HG03103 (cell line): Measurements from ENCODE around the gene RBM48.
"Not testable (repeated sequence)": the region's sequence is repeated elsewhere in the genome, so short reads cannot be mapped to it uniquely, and the experiment has no call there.

Experiments
- ATAC-seq: cut with Tn5 transposase; IDR thresholded peaks from one replicate; pipeline ENCODE4 v1.9.1; 2021; ENCODE audit warnings: low read depth; ENCODE audit not compliant: unreplicated experiment

RBM48 gene

DNA sequence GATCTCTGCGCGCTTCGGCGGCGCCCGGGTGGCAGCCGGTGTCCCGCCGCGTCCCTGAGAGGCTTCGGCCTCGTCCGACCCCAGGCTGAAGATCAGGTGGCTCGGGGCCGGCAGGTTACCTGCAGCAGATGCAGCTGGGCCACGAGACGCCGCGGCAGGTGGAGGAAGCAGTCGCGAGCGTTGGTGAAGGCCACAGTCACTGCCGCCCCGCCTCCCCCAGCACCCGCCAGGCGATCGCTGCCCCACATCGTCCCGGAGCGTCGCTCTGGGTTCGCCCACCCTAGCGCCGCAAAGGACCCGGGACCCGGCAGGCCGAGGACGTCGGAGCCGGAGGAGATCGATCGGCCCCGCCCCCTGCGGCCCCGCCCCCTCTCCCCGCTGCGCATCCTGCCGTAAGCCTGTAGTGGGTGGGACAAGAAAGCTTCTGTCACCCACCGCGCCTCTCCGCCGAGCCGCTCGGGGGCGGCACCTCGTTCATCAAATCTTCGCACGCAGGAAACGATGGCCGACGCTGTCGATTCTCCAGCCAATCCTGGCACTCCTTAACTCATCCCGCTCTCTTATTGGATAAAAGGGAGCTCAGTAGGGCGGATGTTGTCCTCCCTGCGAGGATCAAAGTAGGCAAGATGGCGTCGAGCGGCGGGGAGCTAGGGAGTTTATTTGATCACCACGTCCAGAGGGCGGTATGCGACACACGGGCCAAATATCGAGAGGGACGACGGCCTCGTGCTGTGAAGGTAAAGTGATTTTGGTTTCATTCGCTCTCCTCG is at the start of gene RBM48, which contains the start of gene PEX1:
TSS of gene RBM48 (plus strand) at position 608 of the 770 bp plus-strand sequence. CDS start at position 627, 19 bp downstream.
TSS of gene PEX1 (minus strand) at position 333 of the 770 bp plus-strand sequence. CDS start at position 248, 85 bp downstream.
- peak; percentile 93 for ATAC-seq

DNA sequence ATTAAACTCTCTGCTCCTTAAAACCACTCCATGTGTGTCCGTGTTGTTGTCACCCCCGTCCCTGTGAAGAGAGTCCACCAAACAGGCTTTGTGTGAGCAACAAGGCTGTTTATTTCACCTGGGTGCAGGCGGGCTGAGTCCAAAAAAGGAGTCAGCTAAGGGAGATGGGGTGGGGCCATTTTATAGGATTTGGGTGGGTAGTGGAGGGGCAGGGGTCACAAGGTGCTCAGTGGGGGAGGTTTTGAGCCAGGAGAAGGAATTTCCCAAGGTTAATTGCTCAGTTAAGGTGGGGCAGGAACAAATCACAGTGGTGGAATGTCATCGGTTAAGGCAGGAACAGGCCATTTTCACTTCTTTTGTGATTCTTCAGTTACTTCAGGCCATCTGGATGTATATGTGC is 49.4 kb upstream of the RBM48 start:
- not testable (repeated sequence) for ATAC-seq

DNA sequence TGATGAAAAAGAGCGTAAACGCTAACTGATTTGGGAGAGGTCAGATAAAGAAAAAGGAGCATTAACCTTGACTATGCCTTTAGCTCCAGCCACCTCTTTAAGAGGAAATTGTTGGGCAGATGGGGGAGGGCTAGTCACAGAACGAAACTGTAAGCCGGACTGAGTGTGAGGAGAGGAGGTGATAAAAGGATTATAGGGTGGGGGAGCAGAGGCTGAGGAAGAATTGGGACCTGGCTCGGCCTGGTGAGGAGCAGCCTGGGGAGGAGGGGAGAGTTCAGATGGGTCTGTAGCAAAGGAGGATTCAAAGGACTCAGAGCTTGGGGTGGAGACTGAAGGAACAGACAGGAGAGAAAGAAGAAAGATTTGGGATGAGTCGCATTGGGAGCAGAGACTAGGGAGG is 45.0 kb upstream of the RBM48 start:
- not testable (repeated sequence) for ATAC-seq

DNA sequence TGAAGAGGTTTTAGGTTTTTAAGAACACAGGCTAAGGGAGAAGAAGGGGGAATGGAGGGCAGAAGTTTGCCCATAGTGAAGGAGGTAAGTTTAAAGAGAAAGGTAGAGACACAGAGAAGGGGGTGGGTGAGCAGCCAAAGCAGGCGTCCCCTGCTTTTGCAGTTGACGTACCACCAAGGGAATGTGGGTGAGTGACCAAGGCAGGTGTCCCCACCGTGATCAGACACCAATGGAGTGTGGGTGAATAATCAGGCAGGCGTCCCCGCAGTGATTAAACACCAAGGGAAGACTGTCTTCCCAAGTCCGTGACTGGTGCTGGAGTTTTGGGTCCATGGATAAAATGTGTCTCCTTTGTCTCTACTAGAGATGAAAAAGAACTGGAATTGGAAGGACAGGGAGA is 44.4 kb upstream of the RBM48 start:
- ATAC-seq: not testable (repeated sequence)

DNA sequence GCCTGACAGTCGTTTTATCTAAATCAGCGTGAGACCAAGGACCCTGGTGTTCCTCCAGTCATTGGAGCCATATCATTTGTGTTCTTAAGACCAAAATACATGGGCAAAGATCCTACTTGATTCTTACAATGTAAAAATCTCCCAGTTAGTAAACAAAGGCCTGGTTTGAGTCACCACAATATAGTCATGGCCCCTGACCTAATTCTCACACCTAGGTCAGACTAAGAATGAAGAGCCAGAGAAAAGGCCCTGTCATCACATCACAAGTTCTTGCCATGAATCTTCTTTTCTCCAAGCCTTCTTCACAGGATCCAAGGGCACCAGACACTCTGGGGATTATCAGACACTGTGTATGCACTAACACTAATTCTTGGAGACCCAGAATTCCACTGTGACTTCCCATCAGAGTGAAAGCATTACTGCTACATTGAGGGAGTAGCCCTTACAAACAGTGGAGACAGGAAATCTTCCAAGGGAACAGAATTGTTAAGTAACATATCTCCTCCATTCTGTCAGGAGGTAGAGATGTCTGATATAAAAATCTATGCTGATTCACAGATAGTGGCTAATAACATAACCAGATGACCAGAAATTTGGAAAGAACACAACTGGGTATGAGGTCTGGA is 43.2 kb upstream of the RBM48 start:
- ATAC-seq: no peak

DNA sequence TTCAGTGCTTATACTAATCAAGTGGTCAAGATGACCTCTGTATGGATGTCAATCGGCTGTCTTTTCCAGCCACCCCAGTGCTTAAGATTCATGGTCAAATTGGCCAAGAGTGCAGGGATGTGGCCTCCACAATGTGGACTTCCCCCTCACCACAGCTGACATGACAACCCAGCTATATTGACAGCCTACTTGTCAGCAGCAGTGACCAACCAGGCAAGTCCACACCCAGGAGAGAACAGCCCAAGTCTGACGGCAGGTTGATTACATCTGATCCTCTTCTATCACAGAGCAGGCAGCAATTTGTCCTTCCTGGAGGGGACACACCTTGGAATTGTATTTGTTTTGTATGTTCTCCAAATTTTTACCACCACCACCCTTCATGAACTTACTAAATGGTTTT is 42.6 kb upstream of the RBM48 start:
- no peak for ATAC-seq

DNA sequence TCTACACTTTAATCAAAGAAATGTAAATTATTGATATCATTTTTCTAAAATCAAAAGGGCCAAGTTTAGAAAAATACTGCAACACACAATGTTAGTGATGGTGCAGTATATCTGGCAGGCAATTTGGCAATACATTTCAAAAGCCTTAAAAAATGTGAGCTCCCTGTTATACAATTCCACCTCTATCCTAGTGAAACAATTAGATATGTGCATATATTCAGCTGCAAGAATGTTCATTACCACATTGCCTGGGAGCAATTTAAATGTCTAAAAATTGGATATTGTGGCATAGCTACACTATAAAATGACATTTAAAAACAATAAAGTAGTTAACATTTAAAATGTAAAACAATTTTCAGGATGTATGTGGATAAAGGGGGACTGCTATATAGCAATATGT is 40.8 kb upstream of the RBM48 start:
- no peak for ATAC-seq

DNA sequence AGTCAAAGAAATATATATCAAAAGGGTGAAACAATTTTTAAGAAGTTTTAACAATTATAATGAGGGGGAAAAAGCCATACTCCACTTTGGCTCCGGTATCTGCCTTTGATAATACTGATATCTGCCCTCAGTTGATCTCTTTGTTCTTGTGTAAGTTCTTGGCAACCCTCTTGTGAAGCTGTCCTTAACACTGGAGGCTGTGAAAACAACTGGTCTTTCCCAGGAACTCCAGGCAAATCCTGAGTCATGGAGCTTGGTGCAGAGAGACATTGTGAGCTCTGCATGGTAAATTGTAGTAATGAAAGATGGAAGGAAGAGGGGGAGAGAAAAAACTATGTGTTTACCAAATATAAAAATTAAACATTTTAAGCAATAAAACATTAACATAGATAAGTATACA is 39.0 kb upstream of the RBM48 start:
- ATAC-seq: no peak

DNA sequence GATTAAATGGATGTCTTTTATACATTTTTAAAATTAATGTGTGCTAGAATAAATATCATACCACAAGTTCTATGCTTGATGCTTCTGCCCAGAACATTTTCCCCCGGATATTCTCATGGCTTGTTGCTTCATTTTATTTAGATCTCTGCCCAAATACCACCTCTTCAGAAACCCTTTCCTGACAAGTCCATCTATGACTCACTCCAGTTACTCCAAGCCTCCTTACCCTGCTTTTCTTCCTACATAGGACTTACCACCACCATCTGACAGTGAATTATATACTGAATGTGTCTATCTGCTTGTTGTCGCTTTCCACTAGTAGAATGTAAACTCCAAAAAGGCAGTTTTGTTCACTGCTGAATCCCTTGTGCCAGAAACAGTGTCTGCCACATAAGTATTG is 31.7 kb upstream of the RBM48 start:
- no peak for ATAC-seq

DNA sequence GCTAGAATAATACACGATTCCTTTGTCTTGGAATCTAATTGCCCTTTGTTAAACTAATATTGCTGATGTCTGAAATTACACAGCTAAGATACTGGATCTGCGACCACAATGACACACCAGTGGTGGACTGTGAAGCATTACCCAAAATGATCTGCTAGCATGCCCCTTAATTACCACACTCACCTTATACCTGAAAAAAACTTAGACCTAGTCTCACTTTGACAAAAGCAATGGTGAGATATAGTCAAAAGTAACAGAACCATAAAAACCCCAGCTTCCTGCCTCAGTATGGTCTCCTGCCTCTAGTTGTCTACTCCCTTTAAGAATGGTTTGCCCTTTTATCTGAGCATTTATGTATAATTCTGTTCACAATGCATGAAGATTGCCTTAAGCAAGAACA is 30.0 kb upstream of the RBM48 start:
- ATAC-seq: no peak

DNA sequence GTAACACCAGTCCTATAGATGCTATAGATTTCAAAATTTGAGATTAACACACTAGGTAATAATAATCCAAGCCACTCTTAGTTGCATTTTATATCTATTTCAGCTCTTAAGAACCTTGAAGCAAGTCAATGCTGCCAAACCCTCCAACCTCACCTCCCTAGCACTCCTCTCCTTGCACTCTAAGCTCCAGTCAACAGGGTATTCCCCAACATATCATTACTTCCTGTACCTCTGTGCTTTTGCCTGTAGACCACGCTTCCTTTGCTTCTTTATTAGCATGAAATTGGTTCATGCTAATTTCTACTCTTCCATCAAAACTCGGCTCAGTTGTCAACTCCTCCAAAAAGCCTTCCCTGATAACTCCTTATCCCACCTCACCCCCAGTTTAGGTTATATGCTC is 24.8 kb upstream of the RBM48 start:
- ATAC-seq: no peak

DNA sequence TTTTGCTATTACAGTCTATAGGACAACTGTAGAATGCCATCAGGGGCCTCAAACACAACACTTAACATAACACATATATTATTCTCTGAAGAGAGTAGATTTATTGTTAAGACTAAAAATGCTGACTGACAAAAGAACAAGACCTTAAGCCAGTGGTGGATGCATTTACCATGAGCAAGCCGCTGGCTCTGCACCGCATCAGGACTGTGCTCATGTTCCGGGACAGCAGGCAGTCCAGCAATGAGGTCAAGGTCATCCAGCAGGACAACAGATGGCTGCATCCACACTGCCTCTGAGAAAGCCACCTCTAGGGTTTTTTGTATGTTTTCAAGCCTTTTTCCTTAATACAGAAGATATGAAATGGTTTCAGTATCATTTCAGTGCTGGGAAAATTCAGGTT is 24.0 kb upstream of the RBM48 start:
- ATAC-seq: no peak

DNA sequence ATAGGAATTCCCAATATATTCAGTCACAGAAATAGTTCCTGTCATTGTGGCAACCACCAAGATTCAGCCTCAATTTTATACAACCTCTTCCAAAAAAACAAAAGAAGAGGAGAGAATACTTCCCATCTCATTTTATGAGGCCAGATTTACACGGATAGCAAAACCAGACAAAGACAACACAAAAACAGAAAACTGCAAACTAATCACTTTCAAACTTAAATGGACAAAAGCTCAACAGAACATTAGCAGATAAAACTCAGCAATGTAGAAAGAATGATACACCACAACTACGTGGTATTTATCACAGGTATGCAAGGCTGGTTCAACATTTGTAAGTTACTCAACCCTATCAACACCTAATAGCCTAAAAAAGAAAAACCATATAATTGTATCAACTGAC is 22.2 kb upstream of the RBM48 start:
- ATAC-seq: no peak

DNA sequence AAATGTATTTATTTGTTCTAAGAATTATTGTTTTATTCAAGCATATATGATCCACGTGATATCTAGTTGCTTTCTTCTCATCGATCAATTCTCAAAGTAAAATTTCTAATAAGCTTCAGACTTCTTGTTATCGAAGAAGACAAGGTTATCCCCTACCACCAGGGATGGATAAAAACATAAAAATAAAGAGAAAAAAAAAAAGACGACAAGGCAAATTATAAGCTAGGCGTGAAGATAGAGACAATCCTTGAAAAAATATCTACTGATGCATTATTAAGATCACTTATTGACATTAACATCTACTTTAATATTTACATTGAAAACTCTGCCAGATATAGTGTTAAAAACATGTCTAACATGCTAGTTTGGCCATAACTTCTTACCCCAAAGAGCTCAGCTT is 19.6 kb upstream of the RBM48 start:
- no peak for ATAC-seq

DNA sequence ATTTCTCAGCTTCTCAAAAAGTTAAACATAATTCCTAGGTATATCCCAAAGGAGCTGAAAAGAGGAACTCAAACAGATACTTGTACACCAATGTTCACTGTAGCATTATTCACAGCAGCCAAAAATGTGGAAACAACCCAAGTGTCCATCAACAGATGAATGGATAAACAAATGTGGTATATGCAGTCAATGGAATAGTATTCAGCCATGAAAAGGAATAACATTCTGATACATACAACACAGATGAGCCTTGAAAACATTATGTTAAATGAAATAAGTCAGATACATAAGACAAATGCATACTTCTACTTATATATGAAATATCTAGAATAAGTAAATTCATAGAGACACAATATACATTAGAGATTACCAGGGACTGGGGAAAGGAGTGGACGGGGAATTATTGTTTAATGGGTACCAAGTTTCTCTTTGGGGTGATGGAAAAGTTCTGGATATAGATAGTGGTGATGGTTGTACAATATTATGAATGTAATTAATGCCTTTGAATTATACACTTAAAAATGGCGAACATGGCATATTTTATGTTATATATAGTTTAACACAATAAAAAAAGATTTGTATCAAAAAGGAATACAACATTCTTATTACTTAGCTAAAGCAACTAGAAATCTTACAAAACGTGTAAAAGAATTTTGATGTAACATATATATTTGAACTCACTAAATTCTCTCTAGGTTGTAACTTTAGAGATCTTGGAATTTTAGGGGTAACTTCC is 15.3 kb upstream of the RBM48 start:
- ATAC-seq: no peak

DNA sequence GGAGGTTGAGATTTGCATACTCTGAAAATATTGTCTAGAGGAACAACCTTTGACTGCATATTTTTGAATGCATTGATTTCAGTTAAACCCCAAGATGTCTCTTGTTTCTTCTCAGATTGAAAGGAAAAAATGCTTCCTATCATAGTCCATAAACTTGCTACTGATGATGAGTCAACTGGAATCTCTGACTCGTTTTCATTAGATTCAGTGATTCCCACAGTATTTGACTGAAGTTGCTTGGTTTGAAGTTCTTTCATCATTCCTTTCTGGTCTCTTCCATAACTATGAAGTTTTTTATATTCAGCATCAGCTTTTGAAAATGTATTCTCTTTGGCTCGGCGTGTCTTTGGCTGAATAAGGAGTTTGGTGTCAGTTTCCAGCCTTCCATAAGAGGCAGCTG is 11.0 kb upstream of the RBM48 start:
- ATAC-seq: no peak

DNA sequence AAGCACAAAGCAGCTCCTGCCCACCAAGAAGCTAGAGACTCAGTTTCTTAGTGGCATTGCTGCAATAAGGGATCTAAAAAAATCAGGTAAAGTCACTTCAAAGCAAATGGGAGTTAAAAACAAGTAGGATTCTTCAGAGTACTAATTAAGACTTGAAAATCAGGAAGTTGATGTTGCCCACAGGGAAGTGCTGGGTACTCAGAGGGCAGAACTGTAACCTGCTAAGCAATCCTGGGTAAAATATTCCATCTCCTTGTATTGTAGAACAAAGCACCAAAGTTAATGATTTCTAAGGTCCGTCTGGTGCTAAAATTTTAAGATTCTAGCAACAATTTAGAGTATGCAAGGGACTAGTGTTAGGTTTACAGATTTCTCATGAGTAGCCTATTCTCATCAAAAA is 8.6 kb upstream of the RBM48 start:
- no peak for ATAC-seq

DNA sequence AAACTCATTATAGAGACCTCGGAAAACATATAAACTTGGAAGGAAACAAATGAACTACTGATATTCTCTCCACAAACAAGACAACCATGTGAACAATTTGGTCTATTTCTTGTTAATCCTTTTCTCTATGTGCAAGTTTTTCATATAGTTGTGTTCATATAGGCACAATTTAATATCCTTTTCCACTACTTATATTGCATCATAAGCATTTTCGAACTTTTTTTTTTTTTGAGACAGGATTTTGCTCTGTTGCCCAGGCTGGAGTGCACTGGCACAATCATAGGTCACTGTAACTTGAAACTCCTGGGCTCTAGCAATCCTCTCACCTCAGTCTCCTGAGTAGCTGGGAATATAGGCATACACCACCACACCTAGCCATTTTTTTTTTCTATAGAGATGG is 5.5 kb upstream of the RBM48 start:
- no peak for ATAC-seq

DNA sequence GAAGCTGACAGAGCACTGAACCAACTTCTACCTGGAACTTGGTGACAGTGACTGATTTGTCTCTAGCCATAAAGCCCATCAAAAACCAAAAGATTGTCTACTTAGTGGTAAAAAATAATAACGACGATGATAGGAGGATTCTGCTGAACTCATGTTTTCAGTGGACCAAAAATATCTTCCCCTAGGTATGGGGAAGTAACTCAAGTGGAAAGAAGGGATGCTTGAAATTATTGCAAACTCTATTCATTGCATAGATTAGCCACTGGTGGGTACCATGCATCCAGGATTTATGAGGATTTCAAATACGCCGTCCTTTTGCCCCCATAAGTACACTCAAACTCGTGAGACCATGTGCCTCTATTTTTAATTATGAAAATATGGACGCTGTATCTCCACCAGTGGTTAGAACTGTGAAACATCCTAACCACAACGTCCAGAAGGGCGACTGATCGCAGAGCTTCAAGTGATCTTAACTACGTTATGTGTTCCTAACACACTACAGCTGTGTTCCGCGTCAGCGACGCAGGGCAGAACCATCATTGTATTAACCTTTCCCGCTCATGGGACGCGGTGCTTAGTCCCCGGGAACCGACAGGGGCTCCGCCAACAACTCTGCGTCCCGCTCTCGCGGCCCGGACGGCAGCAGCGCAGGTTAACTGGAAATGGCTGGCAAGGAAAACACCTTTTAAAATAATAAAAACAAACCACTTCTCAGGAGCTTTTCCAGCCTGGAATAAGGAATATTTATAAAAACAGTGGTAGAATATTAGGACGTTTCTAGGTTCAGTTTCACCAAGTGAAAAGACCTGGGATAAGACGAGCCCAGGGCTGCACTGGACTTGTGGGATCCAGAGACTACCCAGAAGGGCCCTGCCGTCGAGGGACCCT is 1.1 kb upstream of the RBM48 start:
- peak; percentile 33 for ATAC-seq

DNA sequence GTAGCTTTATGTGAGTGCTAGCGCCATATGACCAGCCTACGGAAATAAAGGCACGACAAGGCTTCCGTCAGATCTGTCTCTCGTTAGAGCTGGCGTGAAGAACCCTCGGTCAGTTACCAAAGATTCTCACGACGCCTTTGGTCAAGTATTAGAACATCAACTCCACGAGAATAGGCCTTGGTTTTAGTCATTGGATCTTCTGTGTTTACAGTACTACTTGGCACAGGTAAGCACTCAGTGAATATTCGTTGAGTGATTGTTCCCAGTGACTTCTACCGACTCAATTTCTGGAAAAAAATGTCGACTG is 316 bp downstream of the RBM48 start:
- peak; percentile 0 for ATAC-seq

DNA sequence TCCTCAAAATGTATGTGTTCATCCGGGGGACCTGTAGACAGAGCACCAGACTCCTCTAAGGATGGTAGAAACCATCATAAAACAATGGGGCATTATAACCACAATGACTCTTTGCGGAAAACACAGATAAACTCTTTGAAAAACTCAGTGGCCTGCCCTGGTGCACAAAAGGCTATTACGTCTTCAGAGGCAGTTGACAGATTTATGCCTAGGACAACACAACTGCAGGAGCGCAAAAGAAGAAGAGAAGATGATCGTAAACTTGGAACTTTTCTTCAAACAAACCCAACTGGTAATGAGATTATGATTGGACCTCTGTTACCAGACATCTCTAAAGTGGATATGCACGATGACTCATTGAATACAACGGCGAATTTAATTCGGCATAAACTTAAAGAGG is 6.0 kb downstream of the RBM48 start:
- no peak for ATAC-seq
